HG02943 (cell line): ENCODE data around the gene SLC22A4.

Experiments used
- ATAC-seq: cut with Tn5 transposase; IDR thresholded peaks from one replicate; pipeline ENCODE4 v1.9.1; 2021; ENCODE audit warnings: mild to moderate bottlenecking, low read depth, moderate library complexity; ENCODE audit not compliant: unreplicated experiment

Gene SLC22A4

DNA sequence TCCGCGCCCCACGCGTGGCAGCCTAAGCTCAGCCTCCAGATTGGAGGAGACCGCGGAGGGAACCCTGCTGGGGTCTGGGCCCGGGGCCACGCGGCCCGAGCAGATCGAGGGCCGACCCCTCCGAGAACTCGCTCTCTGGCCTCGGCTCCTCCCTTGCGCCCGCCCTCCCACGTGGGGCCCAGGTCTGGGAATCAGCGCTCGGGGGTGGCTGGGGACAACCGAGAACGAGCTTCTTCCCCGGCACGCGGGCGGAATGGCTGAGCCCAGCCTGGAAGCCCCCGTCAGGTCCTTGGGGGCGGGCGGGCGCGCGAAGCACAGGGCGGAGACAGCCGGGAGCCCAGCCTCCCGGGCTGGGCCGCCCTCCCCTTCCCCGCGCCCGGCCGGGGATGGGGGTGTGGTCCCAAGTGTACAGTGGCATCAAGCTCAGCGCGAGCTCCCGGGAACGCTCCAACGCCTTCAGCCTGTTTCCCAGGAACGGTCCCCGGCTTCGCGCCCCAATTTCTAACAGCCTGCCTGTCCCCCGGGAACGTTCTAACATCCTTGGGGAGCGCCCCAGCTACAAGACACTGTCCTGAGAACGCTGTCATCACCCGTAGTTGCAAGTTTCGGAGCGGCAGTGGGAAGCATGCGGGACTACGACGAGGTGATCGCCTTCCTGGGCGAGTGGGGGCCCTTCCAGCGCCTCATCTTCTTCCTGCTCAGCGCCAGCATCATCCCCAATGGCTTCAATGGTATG, at the start of gene SLC22A4:
TSS of gene SLC22A4 (plus strand) at position 403 of the 736 bp plus-strand sequence. CDS start at position 626, 223 bp downstream.
- peak; percentile 63 for ATAC-seq

DNA sequence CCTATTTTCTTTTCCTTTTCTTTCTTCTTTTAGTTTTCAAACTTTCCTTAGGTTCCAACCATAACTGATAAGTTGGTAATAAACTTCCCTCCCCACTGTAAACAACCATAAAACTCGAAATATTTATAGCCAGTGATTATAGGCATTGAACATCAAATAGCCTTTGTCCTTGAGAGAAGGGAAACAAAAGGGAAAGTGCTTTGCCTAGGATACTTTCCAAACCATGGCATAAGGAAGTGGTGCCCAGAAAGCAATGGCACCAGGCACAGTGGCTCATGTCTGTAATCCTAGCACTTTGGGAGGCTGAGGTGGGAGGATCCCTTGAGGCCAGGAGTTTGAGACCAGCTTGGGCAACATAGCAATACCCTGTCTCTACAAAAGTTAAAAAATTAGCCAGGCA, 48.6 kb upstream of the SLC22A4 start:
- no peak for ATAC-seq

DNA sequence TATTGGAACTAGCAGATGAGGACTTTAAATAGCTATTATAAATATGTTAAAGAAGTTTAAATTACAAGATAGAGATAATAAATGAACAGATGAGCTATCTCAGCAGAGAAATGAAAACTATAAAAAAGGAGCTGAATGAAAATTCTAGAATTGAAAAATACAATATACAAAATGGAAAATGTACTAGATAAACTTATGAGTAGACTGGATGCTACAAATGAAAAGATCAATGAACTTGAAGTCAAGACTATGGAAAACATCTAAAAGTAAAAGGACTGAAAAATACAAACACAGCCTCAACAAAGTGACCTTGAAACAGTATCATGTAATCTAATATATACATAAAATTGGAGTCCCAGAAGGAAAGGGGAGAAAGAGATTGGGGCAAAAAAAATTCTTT, 47.4 kb upstream of the SLC22A4 start:
- no peak for ATAC-seq

DNA sequence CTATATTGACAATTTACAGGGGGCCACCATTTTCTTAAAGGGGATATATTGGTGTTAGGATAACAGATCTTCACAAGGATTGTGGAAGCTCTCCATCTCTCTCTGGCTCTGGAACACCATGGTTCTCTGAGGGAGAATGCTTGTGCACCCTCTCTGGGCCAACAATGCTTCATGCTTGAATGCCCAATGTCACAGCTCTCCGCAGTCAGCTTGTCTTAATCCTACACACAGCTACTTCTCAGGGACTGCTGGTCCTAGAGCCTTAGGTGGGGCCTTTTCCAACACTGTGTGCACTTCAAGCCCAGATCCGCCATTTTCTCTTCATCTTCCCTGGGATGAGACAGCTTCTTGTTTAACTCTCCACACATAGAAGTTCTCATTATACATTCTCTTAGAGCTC, 43.6 kb upstream of the SLC22A4 start:
- ATAC-seq: no peak

DNA sequence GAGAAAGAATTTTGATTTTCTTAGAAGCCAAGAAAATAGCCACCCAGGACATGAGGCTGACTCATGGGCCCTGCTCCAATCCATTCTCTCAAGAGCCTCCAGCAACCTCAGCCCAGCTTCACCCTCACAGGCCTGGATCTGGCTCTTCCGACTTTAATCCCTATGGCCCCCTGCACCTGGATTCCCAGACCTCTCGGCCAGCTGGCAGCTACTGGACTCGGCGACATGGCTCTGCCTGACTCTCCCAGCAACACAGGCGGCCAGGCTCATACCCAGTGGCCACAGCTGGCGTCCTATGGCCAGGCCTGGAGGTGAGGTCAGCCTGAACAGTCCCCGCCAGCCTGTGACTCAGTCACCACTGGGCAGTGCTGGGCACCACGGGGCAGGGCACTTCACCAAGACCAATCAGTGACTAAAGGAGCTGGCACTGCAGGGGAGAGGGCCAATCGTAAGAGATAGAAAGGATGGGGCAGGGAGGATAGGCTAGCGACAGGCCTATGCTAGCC, 42.9 kb upstream of the SLC22A4 start:
- no peak for ATAC-seq

DNA sequence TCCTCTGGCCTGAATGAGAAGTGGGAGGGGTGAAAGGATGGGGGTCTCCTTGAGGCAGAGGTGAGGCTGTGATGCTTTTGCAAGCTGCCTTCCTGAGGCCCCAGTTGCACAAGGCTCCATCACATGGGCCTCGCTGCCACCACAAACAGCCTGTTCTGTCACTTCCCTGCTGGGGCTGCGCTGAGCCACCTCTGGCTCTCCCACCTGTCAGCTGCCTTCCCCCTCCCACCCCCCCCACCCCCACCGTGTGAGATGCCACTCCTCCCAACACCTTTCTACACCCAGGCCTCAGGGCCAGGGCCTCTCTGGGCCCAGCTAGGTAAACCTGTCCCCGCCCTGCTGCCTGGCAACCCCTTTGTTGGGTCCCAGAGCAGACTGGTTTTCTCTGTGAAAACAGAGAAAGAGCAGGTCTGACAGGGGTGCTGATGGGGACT, 41.2 kb upstream of the SLC22A4 start:
- no peak for ATAC-seq

DNA sequence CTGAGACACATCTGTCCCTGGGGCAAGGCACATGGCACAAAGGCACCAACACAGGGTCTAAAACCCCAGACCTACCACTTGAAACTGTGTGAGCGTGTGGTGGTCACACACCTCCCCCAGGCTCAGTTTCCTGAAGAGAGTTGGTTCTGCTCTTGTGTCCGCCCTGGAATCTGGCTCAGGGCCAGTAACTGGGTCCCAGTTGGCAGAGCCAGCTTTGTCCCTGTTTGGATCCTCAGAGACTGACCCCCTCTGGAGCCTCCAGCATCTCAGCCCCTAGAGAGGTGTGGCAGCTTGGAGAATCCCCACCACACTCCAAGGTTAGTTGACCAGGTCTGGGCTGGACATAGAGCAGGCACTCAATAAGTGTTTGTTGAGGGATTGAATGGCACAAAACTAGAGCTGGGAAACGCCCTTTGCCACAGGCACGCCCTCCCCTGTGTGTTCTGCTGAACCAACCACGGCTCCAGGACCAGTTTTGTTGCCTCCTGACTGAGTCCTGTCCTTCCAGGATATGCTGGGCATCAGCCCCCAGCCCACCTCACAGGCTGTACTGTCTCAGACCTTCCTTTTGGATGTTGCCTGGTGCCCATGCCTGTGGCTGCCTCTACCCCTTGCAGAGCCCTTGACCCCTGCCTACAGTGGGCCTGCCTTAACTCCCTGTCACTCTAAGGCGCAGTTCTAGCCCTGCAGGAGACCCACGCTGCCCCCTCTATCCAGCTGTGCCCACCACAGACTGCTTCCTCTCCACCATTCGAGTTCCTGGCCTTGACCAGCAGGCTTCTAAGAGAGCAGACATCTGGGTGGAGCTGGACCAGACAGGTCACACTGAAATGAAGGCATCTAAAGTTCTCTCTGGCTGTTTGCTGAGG, 40.5 kb upstream of the SLC22A4 start:
- no peak for ATAC-seq

DNA sequence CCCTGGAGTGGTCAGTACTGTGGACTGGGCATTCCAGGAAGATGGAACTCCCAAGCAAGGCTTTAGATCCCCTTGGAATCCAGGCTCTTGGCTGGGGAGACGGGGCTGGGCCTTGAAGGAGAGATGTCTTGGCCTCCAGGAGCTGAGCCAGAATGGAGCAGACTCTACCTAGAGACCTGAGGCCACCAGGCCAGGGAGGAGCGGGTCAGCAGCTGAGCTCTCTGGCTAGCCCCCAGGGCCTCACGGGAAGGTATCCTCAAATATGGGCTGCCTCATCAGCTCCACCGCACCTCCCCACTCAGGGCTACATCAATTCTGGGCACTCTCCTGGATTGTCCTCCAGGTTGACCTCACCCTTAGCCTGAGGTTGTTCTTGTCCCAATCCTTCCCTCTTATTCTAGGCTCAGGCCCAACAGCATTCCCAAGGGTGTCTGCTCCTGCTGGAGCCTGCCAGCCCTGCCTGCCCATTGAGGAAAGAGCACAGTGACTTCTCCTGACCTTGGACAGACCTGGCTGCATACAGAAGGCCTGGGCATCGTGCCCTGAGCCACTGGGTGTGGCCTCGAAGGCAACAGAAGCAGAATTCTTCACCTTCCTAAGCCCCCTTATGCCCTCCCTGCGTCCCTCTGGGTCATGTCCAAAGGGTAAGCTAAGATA, 39.7 kb upstream of the SLC22A4 start:
- no peak for ATAC-seq

DNA sequence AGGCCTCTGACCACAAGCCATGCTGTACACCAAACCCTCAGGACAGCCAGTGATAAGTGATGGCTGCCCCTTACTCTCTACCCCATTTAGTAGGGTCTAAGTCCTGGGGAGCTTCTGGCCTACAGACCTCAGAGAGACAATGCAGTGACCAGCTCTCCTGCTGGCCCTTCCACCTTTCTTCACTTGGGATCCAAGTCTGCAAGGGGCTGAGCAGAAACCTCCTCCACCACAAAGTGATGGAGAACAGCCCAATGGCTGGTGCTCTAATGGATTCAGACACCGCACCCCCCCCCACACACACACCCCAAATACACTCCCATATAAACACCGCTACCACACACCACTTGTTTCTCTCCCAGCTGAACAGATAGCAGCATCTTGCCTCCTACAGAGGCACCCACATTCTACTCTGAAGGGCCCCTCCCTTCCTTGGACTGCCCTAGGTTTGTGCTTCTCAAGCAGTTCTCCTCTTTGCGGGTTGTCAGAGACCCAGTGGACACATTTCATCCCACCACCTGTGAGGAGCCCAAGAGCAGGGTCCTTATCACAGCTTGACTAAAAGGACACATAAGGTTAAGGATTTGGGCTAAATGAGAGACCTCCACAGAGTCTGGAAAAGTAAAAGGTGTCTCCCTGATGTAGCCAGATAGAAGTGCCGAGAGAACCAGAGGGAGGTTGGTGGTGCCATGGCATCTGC, 38.0 kb upstream of the SLC22A4 start:
- ATAC-seq: no peak

DNA sequence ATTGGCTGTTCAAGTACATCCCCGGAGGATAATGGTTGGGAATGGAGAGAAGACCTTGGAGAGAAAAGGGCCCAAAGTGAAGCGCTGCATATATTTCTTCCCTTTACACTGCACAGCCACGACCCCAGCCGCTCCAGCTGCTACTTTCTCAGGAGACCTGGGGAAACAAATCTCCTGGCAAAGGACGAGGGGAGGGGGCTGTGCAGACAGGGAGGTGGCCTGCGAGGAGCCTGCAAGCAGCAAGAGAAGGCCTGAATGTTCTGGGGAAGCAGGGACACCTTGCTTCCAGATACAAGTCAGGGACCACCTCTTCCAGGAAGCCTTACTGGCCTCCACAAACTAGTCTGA, 37.4 kb upstream of the SLC22A4 start:
- no peak for ATAC-seq

DNA sequence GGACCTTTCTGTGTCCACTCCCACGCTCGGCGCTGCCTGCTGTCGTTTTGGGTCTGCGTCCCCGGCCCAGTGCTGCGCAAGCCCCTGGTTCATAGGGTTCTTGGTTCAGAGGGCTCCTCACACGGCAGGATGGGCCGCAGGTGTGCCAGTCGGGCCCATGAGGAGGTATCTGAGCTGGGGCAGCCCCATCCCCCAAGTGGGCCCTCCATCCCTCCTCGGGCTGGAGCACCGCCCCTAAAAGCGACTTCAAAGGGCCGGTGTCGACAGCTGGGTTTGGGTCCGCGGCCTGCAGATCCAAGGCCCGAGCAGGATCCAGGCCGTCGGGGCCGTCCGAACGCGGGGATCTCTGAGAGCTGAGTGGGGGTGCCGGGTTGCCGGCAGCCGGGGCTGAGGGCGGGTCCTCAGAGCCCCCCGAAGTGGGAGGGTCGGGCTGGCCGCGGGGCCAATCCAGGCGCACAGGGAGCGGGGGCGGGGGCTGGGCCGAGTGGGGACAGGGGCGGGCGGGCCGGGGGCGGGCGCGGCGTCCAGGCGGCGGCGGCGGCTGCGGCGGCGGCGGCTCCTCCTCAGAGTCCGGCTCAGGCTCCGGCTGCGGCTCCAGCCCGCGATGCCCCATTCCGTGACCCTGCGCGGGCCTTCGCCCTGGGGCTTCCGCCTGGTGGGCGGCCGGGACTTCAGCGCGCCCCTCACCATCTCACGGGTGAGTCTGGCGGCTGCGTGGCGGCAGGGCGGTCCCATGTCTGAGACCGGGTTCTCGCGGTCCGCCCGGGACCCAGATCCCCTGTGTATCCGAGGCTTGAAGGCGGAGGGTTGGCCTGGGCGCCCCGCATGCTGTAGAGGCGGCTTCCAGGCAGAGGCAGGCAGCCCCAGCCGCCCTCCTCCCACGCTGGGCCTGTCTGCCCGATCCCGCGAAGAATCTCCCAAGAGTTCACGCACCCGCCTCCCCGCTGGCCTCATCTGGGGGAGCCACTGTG, 36.8 kb upstream of the SLC22A4 start, which contains the start of gene PDLIM4:
TSS of gene PDLIM4 (plus strand) at position 566 of the 971 bp plus-strand sequence. CDS start at position 605, 39 bp downstream.
- no peak for ATAC-seq

DNA sequence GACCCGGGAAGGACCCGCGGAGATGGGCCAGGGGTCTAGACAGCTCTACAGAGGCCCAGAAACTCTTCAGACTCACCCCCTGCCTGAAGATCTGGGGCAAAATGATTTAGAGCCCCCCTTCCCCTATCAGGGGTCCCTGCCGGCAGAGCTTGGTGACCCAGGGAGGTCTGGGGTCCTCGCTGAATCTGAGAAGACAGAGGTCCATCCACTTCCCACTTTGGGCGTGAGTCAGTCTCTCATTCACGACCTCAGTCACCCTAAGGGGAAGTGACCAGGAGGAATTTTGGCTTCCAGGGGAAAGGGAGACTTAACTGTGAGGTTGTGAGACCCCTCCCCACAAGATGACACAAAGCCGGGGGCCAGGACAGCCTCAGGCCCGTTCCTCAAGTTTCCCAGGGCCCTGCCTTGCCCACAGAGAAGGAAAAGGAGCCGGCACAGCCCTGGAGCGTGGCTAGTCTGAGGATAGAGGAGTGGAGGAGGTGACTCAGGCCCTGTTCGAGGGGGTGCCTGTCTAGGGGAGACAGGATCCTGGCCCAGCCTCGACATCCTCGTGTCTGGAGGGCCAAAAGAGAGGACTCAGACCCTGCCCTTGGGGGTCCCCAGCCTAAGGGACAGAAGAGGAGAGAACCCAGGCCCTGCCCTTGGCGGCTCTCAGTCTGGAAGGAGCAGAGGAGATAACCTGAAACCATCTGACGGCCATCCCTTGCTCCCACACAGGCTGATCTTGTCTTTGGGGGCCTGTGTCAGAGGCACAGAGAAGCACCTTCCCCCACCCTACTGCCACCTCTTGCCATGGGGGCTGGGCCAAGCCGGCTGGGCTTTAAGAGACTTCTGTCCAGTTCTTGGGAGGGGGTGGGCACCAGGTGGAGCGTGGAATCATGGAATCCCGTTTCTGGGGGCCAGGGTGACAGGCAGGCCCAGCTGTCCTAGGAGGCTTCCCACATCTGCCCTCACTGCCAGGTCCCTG, 35.8 kb upstream of the SLC22A4 start:
- no peak for ATAC-seq

DNA sequence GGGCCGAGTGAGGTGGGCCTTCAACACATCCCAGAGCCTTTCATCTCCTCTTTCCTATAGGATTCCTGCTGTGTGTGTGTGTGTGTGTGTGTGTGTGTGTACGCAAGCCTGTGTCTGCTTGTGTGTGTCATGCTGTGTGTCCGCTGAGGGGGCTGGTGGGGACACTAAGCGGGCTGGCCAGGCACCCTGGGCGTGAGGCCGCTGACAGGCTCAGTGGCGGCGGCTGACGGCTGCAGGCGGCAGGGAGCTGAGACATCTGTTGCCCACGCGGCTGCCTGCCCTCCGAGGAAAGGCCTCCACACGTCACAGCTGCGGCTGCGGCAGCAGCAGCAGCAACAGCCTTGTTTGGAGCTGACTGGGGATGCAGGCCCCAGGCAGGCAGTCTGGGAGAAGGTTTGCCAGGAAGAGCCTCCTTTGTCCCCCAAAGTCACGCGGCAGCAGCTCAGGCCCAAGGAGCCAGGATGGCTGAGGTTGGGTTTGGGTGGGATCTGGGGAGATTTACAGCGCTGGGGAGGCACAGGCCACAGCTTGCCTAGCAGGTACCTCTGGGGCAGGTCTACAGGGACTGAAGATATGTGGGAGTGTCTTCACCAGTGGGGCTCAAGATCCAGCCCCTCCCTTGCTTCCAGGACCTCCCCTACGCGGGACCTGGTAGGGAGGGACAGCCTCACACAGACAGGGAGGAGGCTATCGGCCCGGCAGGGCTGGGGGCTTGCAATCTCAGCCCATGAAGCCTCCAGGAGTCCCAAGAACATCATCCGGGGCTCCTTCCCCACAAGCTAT, 34.9 kb upstream of the SLC22A4 start:
- ATAC-seq: no peak

DNA sequence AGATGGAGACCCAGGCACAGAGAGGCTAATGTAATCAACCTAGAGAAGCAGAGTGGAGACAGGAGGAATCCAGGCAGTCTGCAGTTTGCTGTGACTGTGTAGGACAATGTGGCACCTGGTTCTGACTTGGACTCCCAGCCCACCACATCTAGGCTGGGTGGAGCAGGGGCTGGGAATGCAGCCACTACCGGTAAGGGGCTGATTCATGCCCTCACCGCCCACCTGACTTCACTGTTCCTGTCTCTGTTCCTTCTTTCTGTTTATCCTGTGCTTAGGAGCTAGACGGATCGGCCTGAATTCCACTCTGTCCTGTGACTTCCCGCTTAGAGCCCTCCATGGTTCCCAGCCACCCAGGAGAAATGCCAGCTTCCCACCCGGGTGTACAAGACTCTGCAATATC, 34.1 kb upstream of the SLC22A4 start:
- no peak for ATAC-seq

DNA sequence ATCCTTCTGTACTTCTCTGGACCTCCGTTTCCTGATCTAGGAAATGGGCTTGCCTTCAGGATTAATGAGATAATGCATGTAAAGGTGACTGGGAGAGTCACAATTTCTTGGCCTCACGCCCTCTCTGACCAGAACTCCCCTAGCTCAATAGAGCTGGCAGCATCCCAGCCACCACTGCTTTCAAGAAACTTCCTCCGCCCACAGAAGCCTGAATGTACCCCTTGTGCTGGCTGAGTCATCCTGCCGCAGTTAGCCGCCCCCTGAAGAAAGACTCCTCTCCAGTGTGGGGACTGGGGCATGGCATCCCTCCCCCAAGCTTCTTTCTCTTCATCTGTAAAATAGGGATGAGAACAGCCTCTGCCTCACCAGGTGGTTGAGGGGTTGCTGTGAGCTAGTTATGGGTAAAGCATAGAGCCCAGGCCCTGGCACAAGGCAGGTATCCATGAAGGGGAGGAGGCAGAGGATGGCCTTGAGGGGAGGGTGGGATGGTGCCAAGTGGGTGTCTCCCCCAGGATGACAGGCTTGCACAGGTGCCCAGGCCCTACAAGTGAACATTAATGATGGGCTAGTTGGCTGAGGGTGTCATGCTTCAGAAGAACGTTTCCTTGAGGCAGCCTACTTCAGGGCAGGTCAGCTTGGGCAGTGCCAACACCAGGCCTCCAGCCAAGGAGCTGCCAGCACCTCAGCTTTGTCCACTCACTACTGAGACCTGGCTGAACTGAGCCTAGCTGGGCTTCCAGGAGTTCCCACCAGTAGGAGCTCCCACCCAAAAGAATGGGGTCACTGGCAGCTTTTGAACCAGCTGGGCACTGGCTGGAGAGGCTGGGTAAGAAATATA, 33.3 kb upstream of the SLC22A4 start:
- ATAC-seq: no peak
